OCI-LY3 (cell line): ENCODE data around the gene NT5DC3.

Experiments used
- EZH2phosphoT487 ChIP-seq: fragments of 200-600 bp; shearing (Covaris generic); IDR thresholded peaks from 2 replicates; pipeline ENCODE4 v1.6.1; 2018; ENCODE audit warnings: antibody characterized with exemption, mixed run types, low read depth
- TF ChIP-seq, protein P1 (sequence below): fragments of 200-600, 300-600 bp; sonication (generic); IDR thresholded peaks from 2 replicates; pipeline ENCODE4 v1.5.1; 2014; ENCODE audit warnings: antibody characterized with exemption, low read length, low read depth

DNA sequence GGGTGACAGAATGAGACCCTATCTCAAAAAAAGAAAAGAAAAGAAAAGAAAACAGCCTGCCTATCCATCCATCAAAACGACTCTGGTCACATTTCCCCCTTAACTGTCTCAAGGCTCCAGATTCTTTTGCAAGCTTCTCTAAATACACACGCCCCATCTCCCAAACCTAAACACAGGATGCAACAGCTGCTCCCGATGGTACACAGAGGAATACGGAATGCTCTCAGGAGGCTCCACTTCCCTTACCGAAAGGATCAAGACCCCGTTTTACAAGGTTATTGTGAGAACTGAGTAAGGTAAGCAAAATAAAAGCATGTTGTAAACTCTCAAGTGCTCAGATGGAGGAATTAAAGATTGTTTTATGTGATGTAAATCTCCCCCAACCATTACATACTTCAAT is 62.3 kb downstream of the NT5DC3 start:
- TF ChIP-seq, protein P1, sequence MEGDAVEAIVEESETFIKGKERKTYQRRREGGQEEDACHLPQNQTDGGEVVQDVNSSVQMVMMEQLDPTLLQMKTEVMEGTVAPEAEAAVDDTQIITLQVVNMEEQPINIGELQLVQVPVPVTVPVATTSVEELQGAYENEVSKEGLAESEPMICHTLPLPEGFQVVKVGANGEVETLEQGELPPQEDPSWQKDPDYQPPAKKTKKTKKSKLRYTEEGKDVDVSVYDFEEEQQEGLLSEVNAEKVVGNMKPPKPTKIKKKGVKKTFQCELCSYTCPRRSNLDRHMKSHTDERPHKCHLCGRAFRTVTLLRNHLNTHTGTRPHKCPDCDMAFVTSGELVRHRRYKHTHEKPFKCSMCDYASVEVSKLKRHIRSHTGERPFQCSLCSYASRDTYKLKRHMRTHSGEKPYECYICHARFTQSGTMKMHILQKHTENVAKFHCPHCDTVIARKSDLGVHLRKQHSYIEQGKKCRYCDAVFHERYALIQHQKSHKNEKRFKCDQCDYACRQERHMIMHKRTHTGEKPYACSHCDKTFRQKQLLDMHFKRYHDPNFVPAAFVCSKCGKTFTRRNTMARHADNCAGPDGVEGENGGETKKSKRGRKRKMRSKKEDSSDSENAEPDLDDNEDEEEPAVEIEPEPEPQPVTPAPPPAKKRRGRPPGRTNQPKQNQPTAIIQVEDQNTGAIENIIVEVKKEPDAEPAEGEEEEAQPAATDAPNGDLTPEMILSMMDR, result no peak
- no peak for TF ChIP-seq EZH2phosphoT487
